ENCODE measurements around the gene CNOT3. TPM values are rescaled to one million over a fixed set of nuclear protein-coding genes. Genes with fewer than 3 reads are reported as not detected.
A peak's percentile ranks its signal among the peaks of the same experiment; 100 is the strongest.

Gene CNOT3
- total and polyA plus RNA-seq, 9 of the 15 experiments (the other 6 are each of a cell fraction or from before 2014, with no cell fraction given): 0.27 to 60.4 (median 9.9) TPM

GRCh38 chr19:54102421-54103169 lies 35.0 kb upstream of the CNOT3 start, which contains the start of gene NDUFA3 (continued):
- TF ChIP-seq MTA3 (IDR thresholded peaks at IDR 0.05; ENCODE audit: borderline replicate concordance) (0 out of 2 replicates have a peak, but pooled peaks have one; percentile 33), DNMT1 (IDR thresholded peaks at IDR 0.05) (no peak), PML (IDR thresholded peaks at IDR 0.05; ENCODE audit: low read length) (0 out of 2 replicates have a peak, but pooled peaks have one; percentile 67), ZNF785 (CRISPR knock-in tag; IDR thresholded peaks at IDR 0.05) (no peak), CBX3 (IDR thresholded peaks at IDR 0.05; ENCODE audit: borderline replicate concordance in 1 of 2, low read length in 2 of 2) (peak in 1 of 2 experiments; percentile 96; a peak in 2 of 3 replicates), GABPB1 (CRISPR knock-in tag; IDR thresholded peaks at IDR 0.05) (peak; percentile 84; the same call in 1 of the 2 replicates), E2F3 (CRISPR knock-in tag; IDR thresholded peaks at IDR 0.05) (no peak), ZBED1 (IDR thresholded peaks at IDR 0.05) (no peak), NFIC (IDR thresholded peaks at IDR 0.05) (0 out of 2 replicates have a peak, but pooled peaks have one; percentile 7), ZNF277 (CRISPR knock-in tag; IDR thresholded peaks at IDR 0.05; ENCODE audit: borderline replicate concordance) (no peak), ASH1L (IDR thresholded peaks at IDR 0.05; ENCODE audit: borderline replicate concordance, low read depth, partially characterized antibody) (no peak), SIN3B (IDR thresholded peaks at IDR 0.05; ENCODE audit: low read depth) (peak; percentile 91), NCOA2 (IDR thresholded peaks at IDR 0.05; ENCODE audit: partially characterized antibody in 2 of 2) (no peak), KDM4B (IDR thresholded peaks at IDR 0.05; ENCODE audit: borderline replicate concordance in 2 of 2, low read depth in 1 of 2) (no peak), RBM22 (IDR thresholded peaks at IDR 0.05; ENCODE audit: low read depth, low read length, poor library complexity, severe bottlenecking) (no peak), JUN (IDR thresholded peaks at IDR 0.05; ENCODE audit: borderline replicate concordance, low read depth, low read length) (peak; percentile 64), JUN (CRISPR knock-in tag; IDR thresholded peaks at IDR 0.05; ENCODE audit: borderline replicate concordance) (no peak), E2F8 (IDR thresholded peaks at IDR 0.05; ENCODE audit: low read depth, partially characterized antibody) (peak; percentile 42), YY1 (IDR thresholded peaks at IDR 0.05; ENCODE audit: borderline replicate concordance in 1 of 3, control insufficient read depth in 1 of 3, extremely low read depth in 1 of 3, insufficient read depth in 3 of 3, insufficient read length in 1 of 3, insufficient replicate concordance in 2 of 3, low read depth in 1 of 3, low read length in 2 of 3) (peak; percentile 80 to 97 (median 96))
- TF ChIP-seq, protein P1, sequence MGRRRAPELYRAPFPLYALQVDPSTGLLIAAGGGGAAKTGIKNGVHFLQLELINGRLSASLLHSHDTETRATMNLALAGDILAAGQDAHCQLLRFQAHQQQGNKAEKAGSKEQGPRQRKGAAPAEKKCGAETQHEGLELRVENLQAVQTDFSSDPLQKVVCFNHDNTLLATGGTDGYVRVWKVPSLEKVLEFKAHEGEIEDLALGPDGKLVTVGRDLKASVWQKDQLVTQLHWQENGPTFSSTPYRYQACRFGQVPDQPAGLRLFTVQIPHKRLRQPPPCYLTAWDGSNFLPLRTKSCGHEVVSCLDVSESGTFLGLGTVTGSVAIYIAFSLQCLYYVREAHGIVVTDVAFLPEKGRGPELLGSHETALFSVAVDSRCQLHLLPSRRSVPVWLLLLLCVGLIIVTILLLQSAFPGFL (CRISPR knock-in tag; IDR thresholded peaks at IDR 0.05): no peak
- TF ChIP-seq, protein P2, sequence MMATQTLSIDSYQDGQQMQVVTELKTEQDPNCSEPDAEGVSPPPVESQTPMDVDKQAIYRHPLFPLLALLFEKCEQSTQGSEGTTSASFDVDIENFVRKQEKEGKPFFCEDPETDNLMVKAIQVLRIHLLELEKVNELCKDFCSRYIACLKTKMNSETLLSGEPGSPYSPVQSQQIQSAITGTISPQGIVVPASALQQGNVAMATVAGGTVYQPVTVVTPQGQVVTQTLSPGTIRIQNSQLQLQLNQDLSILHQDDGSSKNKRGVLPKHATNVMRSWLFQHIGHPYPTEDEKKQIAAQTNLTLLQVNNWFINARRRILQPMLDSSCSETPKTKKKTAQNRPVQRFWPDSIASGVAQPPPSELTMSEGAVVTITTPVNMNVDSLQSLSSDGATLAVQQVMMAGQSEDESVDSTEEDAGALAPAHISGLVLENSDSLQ (IDR thresholded peaks at IDR 0.05): no peak

All from K562 (cell line).